ENCODE results near the gene DOCK7. TPM values are rescaled to one million over a fixed set of nuclear protein-coding genes. Genes with fewer than 3 reads are reported as not detected.

Gene DOCK7
- total RNA-seq, 4 donors from 2014 or later = 48.6 to 182 (median 92.9) TPM

GRCh38 chr1:62608905-62609304, 79.3 kb downstream of the DOCK7 start:
- Histone ChIP-seq H3K27me3 (no peaks in the 10 kb centered on the region), H3K36me3 (peaks cover 0 to 15% (median 0%) of the 10 kb centered on the region in 3 donors), H3K9me3 (no peaks in the 10 kb centered on the region), H3K4me3 (no peak overlapping the region), H3K27ac (no peak overlapping the region), H3K4me1 (no peaks in the 10 kb centered on the region)
- TF ChIP-seq EP300 (IDR thresholded peaks at IDR 0.05) (no peak), POLR2A (IDR thresholded peaks at IDR 0.05) (no peak), CTCF (IDR thresholded peaks at IDR 0.05) (no peak)
- DNase-seq (ENCODE audit: low spot score in 2 of 2) = no peak

- 88 to 96% methylated on average over 2 of the region's 2 CpGs for WGBS, 2 donors
- no peak for TF ChIP-seq POLR2A (IDR thresholded peaks at IDR 0.05)
- no peak for TF ChIP-seq CTCF (IDR thresholded peaks at IDR 0.05)
- no peak for TF ChIP-seq EP300 (IDR thresholded peaks at IDR 0.05)
These were observed 86.7 kb downstream of the DOCK7 start for GRCh38 chr1:62601457-62601856.

GRCh38 chr1:62599044-62599443, 89.1 kb downstream of the DOCK7 start:
- H3K27ac ChIP-seq = no peak overlapping the region
- TF ChIP-seq POLR2A (IDR thresholded peaks at IDR 0.05) (no peak), CTCF (IDR thresholded peaks at IDR 0.05) (no peak), EP300 (IDR thresholded peaks at IDR 0.05) (no peak)
- no peak for DNase-seq (ENCODE audit: low spot score in 2 of 2)
- H3K4me3 ChIP-seq = no peak overlapping the region
- H3K36me3 ChIP-seq = no peaks in the 10 kb centered on the region
- no peaks in the 10 kb centered on the region for H3K9me3 ChIP-seq
- peaks cover 0 to 6% (median 0%) of the 10 kb centered on the region in 4 donors for H3K4me1 ChIP-seq
- H3K27me3 ChIP-seq = no peaks in the 10 kb centered on the region
- 90 to 93% methylated on average over 5 of the region's 5 CpGs for WGBS, 2 donors

More at GRCh38 chr1:62601457-62601856, 86.7 kb downstream of the DOCK7 start:
- Histone ChIP-seq H3K9me3 (no peaks in the 10 kb centered on the region), H3K4me1 (no peaks in the 10 kb centered on the region), H3K36me3 (no peaks in the 10 kb centered on the region), H3K27me3 (no peaks in the 10 kb centered on the region), H3K4me3 (no peak overlapping the region), H3K27ac (no peak overlapping the region)
- no peak for DNase-seq (ENCODE audit: low spot score in 2 of 2)

GRCh38 chr1:62597281-62597680, 90.9 kb downstream of the DOCK7 start, which contains the start of gene ANGPTL3:
Gene ANGPTL3 (plus strand): TSS chr1:62597520. CDS start chr1:62597567, 47 bp downstream.
- 75 to 80% methylated on average over 3 of the region's 3 CpGs for WGBS, 2 donors
- Histone ChIP-seq H3K4me3 (no peak within 1 kb of the TSS), H3K4me1 (peaks cover 0 to 10% (median 0%) of the 10 kb centered on the region in 4 donors), H3K9me3 (no peaks in the 10 kb centered on the region), H3K27me3 (no peaks in the 10 kb centered on the region), H3K27ac (no peak within 1 kb of the TSS), H3K36me3 (no peaks in the 10 kb centered on the region)
- no peak for DNase-seq (ENCODE audit: low spot score in 2 of 2)
- TF ChIP-seq EP300 (IDR thresholded peaks at IDR 0.05) (no peak), CTCF (IDR thresholded peaks at IDR 0.05) (no peak), POLR2A (IDR thresholded peaks at IDR 0.05) (no peak)

GRCh38 chr1:62595647-62596046, 92.5 kb downstream of the DOCK7 start:
- 90% methylated on average over 3 of the region's 3 CpGs for WGBS, 2 donors
- Histone ChIP-seq H3K4me3 (no peak overlapping the region), H3K4me1 (peaks cover 0 to 10% (median 0%) of the 10 kb centered on the region in 4 donors), H3K9me3 (no peaks in the 10 kb centered on the region), H3K27me3 (no peaks in the 10 kb centered on the region), H3K36me3 (no peaks in the 10 kb centered on the region), H3K27ac (no peak overlapping the region)
- DNase-seq (ENCODE audit: low spot score in 2 of 2) = no peak
- TF ChIP-seq EP300 (IDR thresholded peaks at IDR 0.05) (no peak), POLR2A (IDR thresholded peaks at IDR 0.05) (no peak)
